WTC11 (cell line): Measurements from ENCODE around the gene MPST.

Experiments
- AFF4 ChIP-seq: sonication (generic); formaldehyde crosslinking; IDR thresholded peaks from 2 replicates; pipeline ENCODE4 v1.8.1; 2023; ENCODE audit warnings: mild to moderate bottlenecking, missing genetic modification reagents, borderline replicate concordance
- ATF2 ChIP-seq: sonication (generic); formaldehyde crosslinking; IDR thresholded peaks from 2 replicates; pipeline ENCODE4 v1.8.1; 2022; ENCODE audit warnings: low read depth, missing genetic modification reagents, borderline replicate concordance
- ATF3 ChIP-seq: sonication (generic); formaldehyde crosslinking; conservative IDR thresholded peaks from 2 replicates; pipeline ENCODE4 v1.8.1; 2022; ENCODE audit warnings: mild to moderate bottlenecking, missing genetic modification reagents
- CREB1 ChIP-seq: sonication (generic); formaldehyde crosslinking; IDR thresholded peaks from 2 replicates; pipeline ENCODE4 v1.8.0; 2023; ENCODE audit warnings: mild to moderate bottlenecking, missing genetic modification reagents
- CTCF ChIP-seq: fragments of 200-600 bp; IDR thresholded peaks from 2 replicates; pipeline ENCODE4 v1.8.0; 2022; ENCODE audit warnings: antibody characterized with exemption
- ETV6 ChIP-seq: sonication (generic); formaldehyde crosslinking; IDR thresholded peaks from 2 replicates; pipeline ENCODE4 v1.8.1; 2022; ENCODE audit warnings: mild to moderate bottlenecking, missing genetic modification reagents
- HMGA2 ChIP-seq: fragments of 250-450 bp; sonication (Bioruptor Pico); IDR thresholded peaks from 2 replicates; pipeline ENCODE4 v1.4.0; 2021; ENCODE audit warnings: mild to moderate bottlenecking, moderate library complexity
- HMGXB4 ChIP-seq: sonication (generic); formaldehyde crosslinking; IDR thresholded peaks from 2 replicates; pipeline ENCODE4 v1.8.1; 2023; ENCODE audit warnings: mild to moderate bottlenecking, moderate library complexity, missing genetic modification reagents
- IRF1 ChIP-seq: sonication (generic); formaldehyde crosslinking; IDR thresholded peaks from 2 replicates; pipeline ENCODE4 v1.8.0; 2023; ENCODE audit warnings: missing genetic modification reagents
- MAX ChIP-seq: sonication (generic); formaldehyde crosslinking; IDR thresholded peaks from 2 replicates; pipeline ENCODE4 v1.8.0; 2022; ENCODE audit warnings: mild to moderate bottlenecking, missing genetic modification reagents
- NFE2L1 ChIP-seq: sonication (generic); formaldehyde crosslinking; IDR thresholded peaks from 2 replicates; pipeline ENCODE4 v1.8.1; 2023; ENCODE audit warnings: missing genetic modification reagents
- NR1H2 ChIP-seq: sonication (generic); formaldehyde crosslinking; IDR thresholded peaks from 2 replicates; pipeline ENCODE4 v1.9.0; 2021; ENCODE audit warnings: mild to moderate bottlenecking, moderate library complexity, missing genetic modification reagents
- PRRX2 ChIP-seq: fragments of 250-450 bp; sonication (Bioruptor Pico); IDR thresholded peaks from 2 replicates; pipeline ENCODE4 v1.8.0; 2021; ENCODE audit warnings: mild to moderate bottlenecking

GRCh38 chr22:37054056-37054395 is 34.5 kb downstream of the MPST start:
- TF ChIP-seq CTCF (no peak), AFF4 (no peak), HMGA2 (CRISPR knock-in tag) (no peak), ETV6 (no peak), ATF2 (CRISPR knock-in tag) (no peak), CREB1 (no peak), IRF1 (no peak), NFE2L1 (no peak), ATF3 (no peak), MAX (CRISPR knock-in tag) (no peak), PRRX2 (CRISPR knock-in tag) (no peak), NR1H2 (CRISPR knock-in tag) (no peak), HMGXB4 (CRISPR knock-in tag) (no peak)
